ENCODE data around the gene POLG. TPM values are rescaled to one million over a fixed set of nuclear protein-coding genes. Genes with fewer than 3 reads are reported as not detected.

The POLG gene
- total and polyA plus RNA-seq, 9 donors: 36.6 to 53.2 (median 39.4) TPM

DNA sequence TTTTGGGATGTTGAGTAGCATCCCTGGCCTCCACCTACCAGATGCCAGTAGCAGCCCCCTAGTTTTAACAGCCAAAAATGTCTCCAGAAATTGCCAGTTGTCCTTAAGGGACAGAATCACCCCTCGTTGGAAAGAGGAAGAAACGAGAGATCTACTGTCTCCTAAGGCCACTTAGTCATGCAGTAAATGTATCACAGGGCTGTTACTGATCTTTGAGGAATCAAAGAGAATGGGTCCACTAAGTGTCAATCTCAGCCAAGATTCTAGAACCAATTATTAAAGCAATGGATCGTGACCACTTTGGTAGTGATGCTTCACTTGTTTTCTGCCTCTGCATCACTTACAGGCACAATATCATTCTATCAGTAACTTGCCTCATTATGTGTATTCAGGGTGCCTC lies 26.4 kb downstream of the POLG start:
- 100% methylated on average over 1 of the region's 3 CpGs for WGBS (ENCODE audit: insufficient coverage)
- H3K9me3 ChIP-seq (replicated peaks; ENCODE audit: control insufficient read depth, low read depth, low read length): no peaks in the 10 kb centered on the region
- no peaks in the 10 kb centered on the region for H3K27me3 ChIP-seq (ENCODE audit: control insufficient read depth, insufficient read depth, low read length)
- no peaks in the 10 kb centered on the region for H3K4me1 ChIP-seq (ENCODE audit: control insufficient read depth, insufficient read depth, low read length)
- no peak overlapping the region for H3K27ac ChIP-seq (ENCODE audit: low read length)
- DNase-seq: no peak
- peaks cover 29% of the 10 kb centered on the region for H3K36me3 ChIP-seq (ENCODE audit: control insufficient read depth, insufficient read depth, low read length)
- no peak overlapping the region for H3K4me3 ChIP-seq (ENCODE audit: low read length)

GRCh38 chr15:89307791-89308190 lies 26.8 kb downstream of the POLG start:
- Histone ChIP-seq H3K9me3 (replicated peaks; ENCODE audit: control insufficient read depth, low read depth, low read length) (no peaks in the 10 kb centered on the region), H3K4me3 (ENCODE audit: low read length) (no peak overlapping the region), H3K27me3 (ENCODE audit: control insufficient read depth, insufficient read depth, low read length) (no peaks in the 10 kb centered on the region), H3K4me1 (ENCODE audit: control insufficient read depth, insufficient read depth, low read length) (no peaks in the 10 kb centered on the region), H3K27ac (ENCODE audit: low read length) (no peak overlapping the region), H3K36me3 (ENCODE audit: control insufficient read depth, insufficient read depth, low read length) (peaks cover 30% of the 10 kb centered on the region)
- no CpG with 5 or more reads among the region's 2 CpGs for WGBS (ENCODE audit: insufficient coverage)
- DNase-seq: no peak

DNA sequence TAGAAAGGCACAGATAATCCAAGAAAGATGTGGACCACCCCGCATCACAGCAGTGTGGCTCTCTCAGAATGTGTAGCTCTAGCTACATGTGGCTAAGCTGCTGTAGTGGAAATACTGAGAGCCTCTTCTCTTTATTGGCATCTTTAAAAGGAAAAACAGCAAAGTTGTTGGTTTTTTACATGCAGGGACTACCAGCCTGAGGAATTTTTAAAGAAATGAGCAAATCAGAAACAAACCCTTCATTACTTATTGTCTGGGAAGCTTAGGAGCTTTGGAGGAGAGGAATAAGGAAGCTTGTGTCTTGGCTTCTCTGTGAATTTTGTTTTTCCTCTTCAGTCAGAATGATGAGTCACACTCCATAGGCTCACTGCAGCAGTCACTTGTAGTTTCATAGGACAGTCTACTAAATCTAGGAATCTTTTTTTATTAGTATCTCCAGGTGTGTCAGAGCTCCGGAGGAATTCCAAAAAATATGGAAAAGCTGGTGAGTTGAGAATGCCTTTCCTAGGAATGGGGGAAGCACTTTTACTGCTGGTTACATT lies 27.5 kb downstream of the POLG start:
- peaks cover 32% of the 10 kb centered on the region for H3K36me3 ChIP-seq (ENCODE audit: control insufficient read depth, insufficient read depth, low read length)
- no peaks in the 10 kb centered on the region for H3K27me3 ChIP-seq (ENCODE audit: control insufficient read depth, insufficient read depth, low read length)
- H3K9me3 ChIP-seq (replicated peaks; ENCODE audit: control insufficient read depth, low read depth, low read length): no peaks in the 10 kb centered on the region
- whole genome bisulfite sequencing (ENCODE audit: insufficient coverage): 86% methylated on average over 1 of the region's 2 CpGs
- no peaks in the 10 kb centered on the region for H3K4me1 ChIP-seq (ENCODE audit: control insufficient read depth, insufficient read depth, low read length)
- H3K27ac ChIP-seq (ENCODE audit: low read length): no peak overlapping the region
- no peak for DNase-seq
- H3K4me3 ChIP-seq (ENCODE audit: low read length): no peak overlapping the region

DNA sequence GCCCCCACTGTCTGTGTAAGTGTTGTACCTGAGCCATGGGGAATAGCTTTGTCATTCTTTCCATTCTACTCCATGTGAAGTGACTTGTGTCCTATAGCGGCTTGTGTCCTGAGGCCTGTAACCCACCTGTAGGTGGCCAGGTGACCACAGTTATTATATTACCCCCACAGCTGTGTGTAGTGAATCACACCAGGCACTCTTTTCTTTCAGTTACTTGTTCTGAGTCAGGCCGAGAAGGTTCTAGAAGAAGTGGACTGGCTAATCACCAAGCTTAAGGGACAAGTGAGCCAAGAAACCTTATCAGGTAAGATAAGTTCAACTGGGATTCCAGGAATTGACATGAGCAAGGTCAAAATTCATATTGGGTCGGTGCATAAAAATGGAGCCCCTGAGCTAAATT lies 29.2 kb downstream of the POLG start:
- H3K4me1 ChIP-seq (ENCODE audit: control insufficient read depth, insufficient read depth, low read length): no peaks in the 10 kb centered on the region
- 83% methylated on average over 1 of the region's 3 CpGs for WGBS (ENCODE audit: insufficient coverage)
- no peaks in the 10 kb centered on the region for H3K27me3 ChIP-seq (ENCODE audit: control insufficient read depth, insufficient read depth, low read length)
- peaks cover 37% of the 10 kb centered on the region for H3K36me3 ChIP-seq (ENCODE audit: control insufficient read depth, insufficient read depth, low read length)
- no peak overlapping the region for H3K27ac ChIP-seq (ENCODE audit: low read length)
- no peak for DNase-seq
- H3K9me3 ChIP-seq (replicated peaks; ENCODE audit: control insufficient read depth, low read depth, low read length): no peaks in the 10 kb centered on the region
- H3K4me3 ChIP-seq (ENCODE audit: low read length): no peak overlapping the region

DNA sequence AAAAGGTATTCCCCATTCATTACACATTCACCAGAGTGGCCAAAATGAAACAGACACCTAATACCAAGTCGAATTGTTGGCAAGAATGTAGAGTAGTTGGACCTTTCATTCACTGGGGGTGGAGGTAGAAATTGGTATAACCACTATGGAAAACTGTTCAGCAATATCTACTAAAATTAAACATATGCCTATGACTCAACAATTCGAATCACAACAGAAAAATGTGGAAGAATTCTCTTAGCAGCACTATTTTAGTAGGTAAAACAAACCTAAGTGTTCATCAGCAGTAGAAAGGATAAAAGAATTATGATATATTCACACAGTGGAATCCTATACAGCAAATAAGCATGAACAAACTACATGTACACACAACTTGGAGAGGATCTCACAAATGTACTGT lies 30.6 kb downstream of the POLG start:
- WGBS (ENCODE audit: insufficient coverage): no CpG with 5 or more reads among the region's 2 CpGs
- no peak for DNase-seq

DNA sequence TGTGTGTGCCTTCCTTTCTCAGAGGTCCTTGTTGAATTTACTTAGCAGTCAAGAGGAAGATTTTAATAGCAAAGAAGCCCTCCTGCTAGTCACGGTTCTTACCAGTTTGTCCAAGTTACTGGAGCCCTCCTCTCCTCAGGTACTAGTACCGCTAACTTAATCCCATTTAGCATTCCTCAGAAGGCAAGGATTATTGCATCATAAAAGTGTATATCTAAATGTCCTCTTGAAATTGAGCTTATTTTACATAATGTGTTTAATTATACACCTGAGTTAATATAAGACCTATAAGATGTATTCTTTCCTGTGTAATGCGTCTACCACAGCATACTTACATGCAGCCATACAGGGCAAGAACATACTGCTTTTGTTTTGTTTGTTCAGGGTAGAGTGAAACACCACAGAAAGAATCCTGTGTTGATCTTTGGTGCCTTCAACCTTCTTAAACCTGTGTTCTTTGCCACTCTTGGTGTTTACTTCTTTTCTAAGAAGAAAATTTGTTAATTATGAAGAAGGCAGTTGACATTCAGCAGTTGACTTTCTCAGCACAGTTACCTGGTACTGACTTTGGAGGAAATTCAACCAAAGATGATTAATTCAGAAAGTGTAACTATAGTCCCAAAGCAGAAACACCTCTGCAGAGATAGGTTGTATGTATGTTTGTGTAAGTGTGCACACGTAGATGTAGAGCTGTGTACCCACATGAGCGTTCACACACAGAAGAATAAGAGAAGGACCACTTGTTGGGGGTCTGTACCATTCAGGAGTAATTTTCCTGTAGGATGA lies 33.1 kb downstream of the POLG start:
- Histone ChIP-seq H3K27me3 (ENCODE audit: control insufficient read depth, insufficient read depth, low read length) (no peaks in the 10 kb centered on the region), H3K9me3 (replicated peaks; ENCODE audit: control insufficient read depth, low read depth, low read length) (no peaks in the 10 kb centered on the region), H3K36me3 (ENCODE audit: control insufficient read depth, insufficient read depth, low read length) (peaks cover 28% of the 10 kb centered on the region), H3K27ac (ENCODE audit: low read length) (no peak overlapping the region), H3K4me3 (ENCODE audit: low read length) (no peak overlapping the region), H3K4me1 (ENCODE audit: control insufficient read depth, insufficient read depth, low read length) (no peaks in the 10 kb centered on the region)
- no peak for DNase-seq
- WGBS (ENCODE audit: insufficient coverage): 100% methylated on average over 2 of the region's 5 CpGs

More for the DNA sequence above, 30.6 kb downstream of the POLG start:
- Histone ChIP-seq H3K36me3 (ENCODE audit: control insufficient read depth, insufficient read depth, low read length) (peaks cover 37% of the 10 kb centered on the region), H3K4me1 (ENCODE audit: control insufficient read depth, insufficient read depth, low read length) (no peaks in the 10 kb centered on the region), H3K9me3 (replicated peaks; ENCODE audit: control insufficient read depth, low read depth, low read length) (no peaks in the 10 kb centered on the region), H3K4me3 (ENCODE audit: low read length) (no peak overlapping the region), H3K27ac (ENCODE audit: low read length) (no peak overlapping the region), H3K27me3 (ENCODE audit: control insufficient read depth, insufficient read depth, low read length) (no peaks in the 10 kb centered on the region)

DNA sequence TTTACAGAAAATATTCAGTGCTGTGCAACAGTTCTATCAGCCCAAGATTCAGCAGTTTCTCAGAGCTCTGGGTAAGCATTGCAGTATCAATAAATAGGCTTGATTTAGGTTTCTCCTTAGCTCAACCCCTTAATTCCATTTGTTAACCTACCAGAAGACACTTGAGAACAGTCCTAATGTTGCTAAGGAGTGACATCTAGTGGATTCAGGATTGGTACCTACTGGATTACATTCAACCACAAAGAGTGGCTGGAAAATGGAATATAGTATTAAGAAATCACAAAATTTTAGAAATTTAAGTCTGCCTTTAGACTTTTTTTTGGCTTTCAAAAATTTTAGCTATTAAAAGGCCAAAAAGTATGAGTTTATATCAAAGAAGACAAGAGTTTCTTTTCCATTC lies 34.7 kb downstream of the POLG start:
- Histone ChIP-seq H3K9me3 (replicated peaks; ENCODE audit: control insufficient read depth, low read depth, low read length) (no peaks in the 10 kb centered on the region), H3K27ac (ENCODE audit: low read length) (no peak overlapping the region), H3K4me3 (ENCODE audit: low read length) (no peak overlapping the region), H3K27me3 (ENCODE audit: control insufficient read depth, insufficient read depth, low read length) (no peaks in the 10 kb centered on the region), H3K4me1 (ENCODE audit: control insufficient read depth, insufficient read depth, low read length) (no peaks in the 10 kb centered on the region), H3K36me3 (ENCODE audit: control insufficient read depth, insufficient read depth, low read length) (peaks cover 19% of the 10 kb centered on the region)
- peak; percentile 40 for DNase-seq

GRCh38 chr15:89293012-89293411 lies 41.6 kb downstream of the POLG start:
- H3K36me3 ChIP-seq (ENCODE audit: control insufficient read depth, insufficient read depth, low read length): peaks cover 20% of the 10 kb centered on the region
- WGBS (ENCODE audit: insufficient coverage): no CpG with 5 or more reads among the region's 2 CpGs

DNA sequence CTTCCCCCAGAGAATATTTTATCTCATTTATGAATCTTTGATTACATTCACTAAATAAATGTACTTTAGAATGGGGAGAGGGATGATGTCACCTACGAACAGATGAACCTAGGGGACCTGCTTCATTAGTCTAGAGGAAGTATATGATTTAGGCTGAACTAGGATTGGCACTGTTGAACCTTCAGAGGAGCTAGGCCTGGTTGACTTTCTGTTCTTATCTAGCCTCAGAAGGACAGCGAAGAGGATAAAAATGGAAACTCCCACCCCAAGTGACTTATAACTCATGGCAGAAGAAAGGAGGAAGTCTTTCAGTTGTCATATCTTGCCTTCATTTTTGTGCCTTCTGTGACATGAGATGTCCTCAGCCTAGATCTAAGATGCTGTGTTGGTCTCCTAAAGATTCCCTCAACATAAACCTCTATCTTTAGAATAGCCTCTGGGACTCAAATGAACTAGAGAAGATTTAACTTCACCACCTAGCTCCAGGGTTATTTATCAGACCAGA lies 42.6 kb downstream of the POLG start:
- peaks cover 20% of the 10 kb centered on the region for H3K36me3 ChIP-seq (ENCODE audit: control insufficient read depth, insufficient read depth, low read length)
- WGBS (ENCODE audit: insufficient coverage): no CpG with 5 or more reads among the region's 2 CpGs
- DNase-seq: no peak
- H3K27ac ChIP-seq (ENCODE audit: low read length): no peak overlapping the region
- H3K4me1 ChIP-seq (ENCODE audit: control insufficient read depth, insufficient read depth, low read length): no peaks in the 10 kb centered on the region
- no peak overlapping the region for H3K4me3 ChIP-seq (ENCODE audit: low read length)
- no peaks in the 10 kb centered on the region for H3K27me3 ChIP-seq (ENCODE audit: control insufficient read depth, insufficient read depth, low read length)
- H3K9me3 ChIP-seq (replicated peaks; ENCODE audit: control insufficient read depth, low read depth, low read length): no peaks in the 10 kb centered on the region

More at GRCh38 chr15:89293012-89293411, 41.6 kb downstream of the POLG start:
- DNase-seq: no peak
- no peak overlapping the region for H3K4me3 ChIP-seq (ENCODE audit: low read length)
- no peaks in the 10 kb centered on the region for H3K9me3 ChIP-seq (replicated peaks; ENCODE audit: control insufficient read depth, low read depth, low read length)
- no peaks in the 10 kb centered on the region for H3K4me1 ChIP-seq (ENCODE audit: control insufficient read depth, insufficient read depth, low read length)
- no peaks in the 10 kb centered on the region for H3K27me3 ChIP-seq (ENCODE audit: control insufficient read depth, insufficient read depth, low read length)
- no peak overlapping the region for H3K27ac ChIP-seq (ENCODE audit: low read length)

- Histone ChIP-seq H3K27me3 (ENCODE audit: control insufficient read depth, insufficient read depth, low read length) (no peaks in the 10 kb centered on the region), H3K36me3 (ENCODE audit: control insufficient read depth, insufficient read depth, low read length) (peaks cover 5% of the 10 kb centered on the region), H3K4me3 (ENCODE audit: low read length) (no peak overlapping the region), H3K27ac (ENCODE audit: low read length) (no peak overlapping the region), H3K9me3 (replicated peaks; ENCODE audit: control insufficient read depth, low read depth, low read length) (no peaks in the 10 kb centered on the region), H3K4me1 (ENCODE audit: control insufficient read depth, insufficient read depth, low read length) (no peaks in the 10 kb centered on the region)
- no CpG with 5 or more reads among the region's 4 CpGs for WGBS (ENCODE audit: insufficient coverage)
- no peak for DNase-seq
These were observed 51.4 kb downstream of the POLG start for GRCh38 chr15:89283201-89283600.

All from muscle of leg (tissue), 11 donors.